Spleen (tissue), 11 donors: Measurements from ENCODE around the gene GRK4. TPM values are rescaled to one million over a fixed set of nuclear protein-coding genes. Genes with fewer than 3 reads are reported as not detected.

Experiments used
- DNase-seq: peaks from one replicate; pipeline ENCODE4 v3.0.0-alpha.2; 2020
- H3K27ac ChIP-seq, 8 donors: fragments of 200-600 bp; sonication (generic) in 7 of 8; 1 replicate in 4 of 8; 2 replicates in 4 of 8; pipeline versions ENCODE4 v1.5.0 to v1.8.0; 2016 to 2021; ENCODE audit warnings: inconsistent platforms in 4 of 8, mild to moderate bottlenecking in 4 of 8, moderate library complexity in 1 of 8
- H3K27me3 ChIP-seq, 7 donors: fragments of 200-600 bp; sonication (generic) in 6 of 7; replicated peaks in 1 of 7; 1 replicate in 4 of 7; 2 replicates in 3 of 7; pipeline versions ENCODE4 v1.5.0 to v1.8.0; 2016 to 2021; ENCODE audit warnings: inconsistent platforms in 3 of 7, mild to moderate bottlenecking in 1 of 7
- H3K36me3 ChIP-seq, 6 donors: fragments of 200-600 bp; sonication (generic) in 5 of 6; 1 replicate in 4 of 6; 2 replicates in 2 of 6; pipeline versions ENCODE4 v1.5.0 to v1.8.0; 2016 to 2021; ENCODE audit warnings: inconsistent platforms in 2 of 6
- H3K4me1 ChIP-seq, 6 donors: fragments of 200-600 bp; sonication (generic) in 5 of 6; 1 replicate in 3 of 6; 2 replicates in 3 of 6; pipeline versions ENCODE4 v1.5.0 to v1.8.0; 2016 to 2021; ENCODE audit warnings: inconsistent platforms in 3 of 6
- H3K4me3 ChIP-seq, 8 donors: fragments of 200-600 bp; sonication (generic) in 7 of 8; 1 replicate in 4 of 8; 2 replicates in 4 of 8; pipeline versions ENCODE4 v1.5.0 to v1.8.0; 2016 to 2021; ENCODE audit warnings: inconsistent platforms in 4 of 8, mild to moderate bottlenecking in 4 of 8, moderate library complexity in 2 of 8
- H3K9me3 ChIP-seq, 8 donors: fragments of 200-600 bp; sonication (generic) in 7 of 8; 1 replicate in 4 of 8; 2 replicates in 4 of 8; pipeline versions ENCODE4 v1.5.0 to v1.8.0; 2016 to 2021; ENCODE audit warnings: inconsistent platforms in 4 of 8
- POLR2A ChIP-seq, 3 donors: fragments of 450-650 bp; IDR thresholded peaks; one replicate each; pipeline ENCODE4 v1.5.1; 2017; ENCODE audit warnings: antibody characterized with exemption in 3 of 3, mild to moderate bottlenecking in 1 of 3
- POLR2AphosphoS5 ChIP-seq, 3 donors: sonication (generic); formaldehyde crosslinking; IDR thresholded peaks; one replicate each; pipeline ENCODE4 v1.5.1; 2017; ENCODE audit warnings: antibody characterized with exemption in 3 of 3
- WGBS, 5 donors: extraction: QIAGEN DNeasy Blood & Tissue Kit in 3 of 5; methylation state at CpG; one replicate each; pipeline versions ENCODE4 v1.1.5 to v1.1.7; 2013 to 2018; 5-methylcytosine and 5-hydroxymethylcytosine counted together
- intact Hi-C: fragments of 100-400 bp; cut with DNase I; formaldehyde crosslinking; loops from one replicate; pipeline ENCODE4 v1.15.0; 2023; ENCODE audit warnings: low total_unique reads
- polyA plus RNA-seq, 3 donors: library from polyadenylated mRNA; stranded (reverse); fragments of 200-250 nt; gene quantifications; one replicate each; pipeline ENCODE4 v1.2.1, GENCODE V29; 2013
- total RNA-seq, 7 donors: library from RNA; depleted of rRNA in 3 of 7; stranded (reverse); fragments of >200 nt in 3 of 7; fragmentation: NEBNext Ultra II Directional in 4 of 7; extraction: Animal tissue kit (Norgen Biotek cat#: 25700) in 4 of 7; gene quantifications; one replicate each; pipeline versions ENCODE4 v1.1.0 to v1.2.1, GENCODE V29; 2016 to 2021
- TF ChIP-seq, protein P1 (sequence below), 11 experiments: fragments of 200-600 bp in 7 of 11; fragments of 450-650 bp in 4 of 11; sonication (generic) in 4 of 11; IDR thresholded peaks in 8 of 11; conservative IDR thresholded peaks in 3 of 11; 1 replicate in 7 of 11; 2 replicates in 4 of 11; pipeline versions ENCODE4 v1.4.0 to v1.8.0; 2016 to 2021; ENCODE audit warnings: antibody characterized with exemption in 11 of 11, inconsistent platforms in 4 of 11, mild to moderate bottlenecking in 1 of 11
- donor health status: healthy with polysubstance abuse.
- donor health status: DM: no; HTN: no; CAD: no; lungs with moderate emphysema.
- donor health status: DM: no; HTN: no; CAD: no.
- donor health status: Bipolar disorder and iron deficiency.
- donor health status: healthy.
- donor health status: DM: no; HTN: no; CAD: no.
- donor health status: DM: yes; HTN: yes; CAD: no.

GRK4 gene
- total and polyA plus RNA-seq, 10 donors, result 1.0 to 4.3 (median 2.2) TPM

DNA sequence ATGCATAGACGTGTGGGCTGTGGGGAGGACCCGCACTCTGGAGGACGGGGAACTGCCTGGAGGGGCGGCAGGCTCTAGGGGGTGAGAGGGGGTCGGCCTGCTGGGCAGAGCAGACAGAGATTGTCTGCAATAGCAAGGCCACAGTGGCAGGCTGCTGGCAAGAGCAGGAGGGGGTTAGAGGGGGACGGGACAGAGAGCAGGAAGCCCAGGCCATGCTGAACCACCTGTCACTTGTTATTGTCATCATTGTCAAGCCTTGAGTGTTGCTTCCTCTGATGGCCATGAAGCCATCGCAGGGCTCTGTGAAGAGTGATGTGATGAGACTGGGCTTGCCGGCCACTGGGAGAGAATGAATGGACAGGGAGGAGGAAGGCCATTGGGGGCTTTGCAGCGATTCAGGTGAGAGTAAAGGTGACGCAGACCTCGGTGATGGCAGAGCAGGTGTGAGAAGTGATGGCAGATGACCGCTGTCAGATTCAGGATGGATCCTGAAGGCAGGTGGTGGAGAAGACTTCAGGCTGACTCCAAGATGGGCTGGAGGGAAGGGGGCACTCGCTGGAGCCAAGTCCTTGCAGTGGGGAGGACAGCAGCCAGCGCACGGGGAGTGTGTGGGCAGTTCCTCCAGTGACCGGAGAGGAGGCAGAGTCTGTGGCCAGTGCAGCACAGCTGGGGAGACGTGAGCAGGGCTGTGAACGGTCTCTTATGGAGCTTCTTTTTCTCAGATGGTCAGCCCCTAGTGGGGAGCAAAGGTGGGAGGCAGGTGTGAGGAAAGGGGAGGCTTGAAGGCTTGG, 67.4 kb downstream of the GRK4 start:
- H3K9me3 ChIP-seq, result no peaks in the 10 kb centered on the region
- no peak overlapping the region for H3K27ac ChIP-seq
- no peaks in the 10 kb centered on the region for H3K27me3 ChIP-seq
- H3K4me1 ChIP-seq, result no peaks in the 10 kb centered on the region
- H3K4me3 ChIP-seq, result no peak overlapping the region
- intact Hi-C loops, result no loop called here
- TF ChIP-seq POLR2A (IDR thresholded peaks at IDR 0.05) (no peak), POLR2AphosphoS5 (IDR thresholded peaks at IDR 0.05) (no peak)
- TF ChIP-seq, protein P1, sequence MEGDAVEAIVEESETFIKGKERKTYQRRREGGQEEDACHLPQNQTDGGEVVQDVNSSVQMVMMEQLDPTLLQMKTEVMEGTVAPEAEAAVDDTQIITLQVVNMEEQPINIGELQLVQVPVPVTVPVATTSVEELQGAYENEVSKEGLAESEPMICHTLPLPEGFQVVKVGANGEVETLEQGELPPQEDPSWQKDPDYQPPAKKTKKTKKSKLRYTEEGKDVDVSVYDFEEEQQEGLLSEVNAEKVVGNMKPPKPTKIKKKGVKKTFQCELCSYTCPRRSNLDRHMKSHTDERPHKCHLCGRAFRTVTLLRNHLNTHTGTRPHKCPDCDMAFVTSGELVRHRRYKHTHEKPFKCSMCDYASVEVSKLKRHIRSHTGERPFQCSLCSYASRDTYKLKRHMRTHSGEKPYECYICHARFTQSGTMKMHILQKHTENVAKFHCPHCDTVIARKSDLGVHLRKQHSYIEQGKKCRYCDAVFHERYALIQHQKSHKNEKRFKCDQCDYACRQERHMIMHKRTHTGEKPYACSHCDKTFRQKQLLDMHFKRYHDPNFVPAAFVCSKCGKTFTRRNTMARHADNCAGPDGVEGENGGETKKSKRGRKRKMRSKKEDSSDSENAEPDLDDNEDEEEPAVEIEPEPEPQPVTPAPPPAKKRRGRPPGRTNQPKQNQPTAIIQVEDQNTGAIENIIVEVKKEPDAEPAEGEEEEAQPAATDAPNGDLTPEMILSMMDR (IDR thresholded peaks at IDR 0.05 in 8 of 11, conservative IDR thresholded peaks at IDR 0.05 in 3 of 11), result no peak
- DNase-seq, result no peak
- no peaks in the 10 kb centered on the region for H3K36me3 ChIP-seq
- 74 to 83% (median 75%) methylated on average over 18 of the region's 18 CpGs for WGBS, 5 donors

DNA sequence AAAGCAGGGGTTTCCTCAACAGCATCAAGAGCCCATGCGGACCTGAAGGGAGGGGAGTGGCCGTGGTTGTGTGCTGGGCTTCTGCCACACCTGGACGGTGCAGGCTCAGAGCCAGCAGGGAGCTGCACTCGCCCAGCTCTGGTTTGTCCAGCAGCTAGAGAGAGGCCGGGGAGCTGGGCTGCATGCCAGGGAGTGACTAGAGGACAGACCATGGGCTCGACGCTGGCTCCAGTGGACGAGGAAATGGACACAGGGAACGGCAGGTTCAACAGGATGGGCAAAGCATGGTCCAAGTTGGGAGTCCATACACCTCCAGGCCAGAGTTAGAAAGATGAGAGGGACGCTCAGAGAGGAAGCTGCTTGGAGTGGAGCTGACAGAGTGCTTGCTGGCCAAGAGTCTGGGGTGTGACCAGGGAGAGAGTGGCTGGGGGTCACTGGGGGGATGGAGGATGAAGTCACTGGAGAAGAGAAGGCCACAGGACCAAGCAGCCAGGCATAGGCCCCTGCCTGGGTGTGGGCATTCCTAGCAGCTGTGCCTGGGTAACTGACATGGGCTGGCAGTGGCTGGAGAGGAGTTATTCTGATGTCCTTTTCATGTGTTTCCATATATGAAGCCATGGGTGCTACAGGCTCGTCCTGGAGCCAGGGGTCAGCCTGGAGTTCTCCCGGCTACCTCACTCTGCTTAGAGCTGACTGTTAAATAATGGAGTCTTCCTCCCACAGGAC, 68.1 kb downstream of the GRK4 start:
- WGBS, 5 donors, result 66 to 89% (median 77%) methylated on average over 12 of the region's 12 CpGs
- Histone ChIP-seq H3K9me3 (no peaks in the 10 kb centered on the region), H3K27ac (no peak overlapping the region), H3K4me3 (no peak overlapping the region), H3K36me3 (no peaks in the 10 kb centered on the region), H3K4me1 (no peaks in the 10 kb centered on the region), H3K27me3 (no peaks in the 10 kb centered on the region)
- DNase-seq, result no peak
- TF ChIP-seq POLR2A (IDR thresholded peaks at IDR 0.05), result no peak
- no peak for TF ChIP-seq POLR2AphosphoS5 (IDR thresholded peaks at IDR 0.05)
- TF ChIP-seq, protein P1 (IDR thresholded peaks at IDR 0.05 in 8 of 11, conservative IDR thresholded peaks at IDR 0.05 in 3 of 11), result no peak
- intact Hi-C loops, result no loop called here

DNA sequence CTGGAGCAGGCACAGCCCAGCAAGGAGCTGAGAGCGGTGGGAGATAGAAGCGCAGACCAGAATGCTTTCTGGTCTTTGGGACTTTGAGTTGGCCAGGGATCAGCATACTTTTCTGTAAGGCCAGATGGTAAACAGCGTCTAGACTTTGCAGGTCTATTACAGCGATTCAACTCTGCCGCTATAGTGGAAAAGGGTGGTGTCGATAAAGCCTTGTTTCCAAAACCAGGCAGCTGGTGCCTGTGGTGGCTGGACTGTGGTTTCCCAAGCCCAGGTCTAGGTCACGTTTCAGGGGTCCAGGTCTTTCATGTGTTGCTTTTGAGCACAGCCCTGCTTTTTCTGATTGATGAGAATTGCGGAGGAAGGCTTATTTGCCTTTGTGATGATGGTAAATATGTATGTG, 70.9 kb downstream of the GRK4 start:
- peaks cover 9 to 23% (median 15%) of the 10 kb centered on the region in 6 donors for H3K4me1 ChIP-seq
- intact Hi-C loops, result no loop called here
- WGBS, 5 donors, result 84 to 92% (median 89%) methylated on average over 8 of the region's 8 CpGs
- H3K27ac ChIP-seq, result no peak overlapping the region
- H3K4me3 ChIP-seq, result no peak overlapping the region
- no peaks in the 10 kb centered on the region for H3K36me3 ChIP-seq
- no peak for DNase-seq
- H3K9me3 ChIP-seq, result no peaks in the 10 kb centered on the region
- TF ChIP-seq, protein P1 (IDR thresholded peaks at IDR 0.05 in 8 of 11, conservative IDR thresholded peaks at IDR 0.05 in 3 of 11), result no peak
- TF ChIP-seq POLR2AphosphoS5 (IDR thresholded peaks at IDR 0.05) (no peak), POLR2A (IDR thresholded peaks at IDR 0.05) (no peak)
- no peaks in the 10 kb centered on the region for H3K27me3 ChIP-seq

DNA sequence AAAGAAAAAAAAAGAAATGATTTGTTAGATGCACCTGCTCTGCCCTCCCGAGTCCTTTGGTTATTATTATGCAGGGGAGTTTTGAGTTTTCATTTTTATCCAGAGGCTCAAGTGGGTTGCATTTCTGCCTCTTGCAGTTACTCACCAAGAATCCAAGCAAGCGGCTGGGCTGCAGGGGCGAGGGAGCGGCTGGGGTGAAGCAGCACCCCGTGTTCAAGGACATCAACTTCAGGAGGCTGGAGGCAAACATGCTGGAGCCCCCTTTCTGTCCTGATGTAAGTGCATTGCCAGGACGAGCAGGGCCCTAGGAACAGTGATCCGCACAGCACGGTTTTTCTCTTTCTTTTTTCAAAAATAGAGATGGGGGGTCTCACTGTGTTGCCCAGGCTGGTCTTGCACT, 71.9 kb downstream of the GRK4 start:
- Histone ChIP-seq H3K9me3 (no peaks in the 10 kb centered on the region), H3K27me3 (no peaks in the 10 kb centered on the region), H3K4me3 (no peak overlapping the region), H3K4me1 (peaks cover 9 to 33% (median 19%) of the 10 kb centered on the region in 6 donors), H3K36me3 (no peaks in the 10 kb centered on the region), H3K27ac (no peak overlapping the region)
- intact Hi-C loops, result no loop called here
- DNase-seq, result no peak
- TF ChIP-seq POLR2AphosphoS5 (IDR thresholded peaks at IDR 0.05) (no peak), POLR2A (IDR thresholded peaks at IDR 0.05) (no peak)
- TF ChIP-seq, protein P1 (IDR thresholded peaks at IDR 0.05 in 8 of 11, conservative IDR thresholded peaks at IDR 0.05 in 3 of 11), result no peak
- 84 to 92% (median 86%) methylated on average over 8 of the region's 8 CpGs for WGBS, 5 donors
